Parathyroid adenoma (tissue), 2 donors: ENCODE results near the gene SPTY2D1.
"Not testable (repeated sequence)": the region's sequence is repeated elsewhere in the genome, so short reads cannot be mapped to it uniquely, and the experiment has no call there.

ENCODE experiments used
- H2AFZ ChIP-seq: fragments of 300-600 bp; sonication (generic); one replicate; pipeline ENCODE4 v1.7.0; 2017; ENCODE audit warnings: antibody characterized with exemption, mild to moderate bottlenecking
- H3K27ac ChIP-seq: fragments of 300-600 bp; sonication (generic); one replicate; pipeline ENCODE4 v1.7.0; 2017
- H3K27me3 ChIP-seq: fragments of 300-600 bp; sonication (generic); one replicate; pipeline ENCODE4 v1.7.0; 2017; ENCODE audit warnings: low read length; ENCODE audit not compliant: control insufficient read depth, insufficient read depth
- H3K36me3 ChIP-seq: fragments of 300-600 bp; sonication (generic); one replicate; pipeline ENCODE4 v1.7.0; 2017; ENCODE audit warnings: low read length; ENCODE audit not compliant: control insufficient read depth, insufficient read depth
- H3K4me1 ChIP-seq: fragments of 300-600 bp; sonication (generic); one replicate; pipeline ENCODE4 v1.7.0; 2017; ENCODE audit warnings: control low read depth
- H3K4me2 ChIP-seq: fragments of 300-600 bp; sonication (generic); one replicate; pipeline ENCODE4 v1.7.0; 2017; ENCODE audit warnings: low read length
- H3K4me3 ChIP-seq: fragments of 300-600 bp; sonication (generic); one replicate; pipeline ENCODE4 v1.7.0; 2017; ENCODE audit warnings: low read depth, low read length
- H3K79me2 ChIP-seq: fragments of 300-600 bp; sonication (generic); one replicate; pipeline ENCODE4 v1.7.0; 2017; ENCODE audit warnings: control low read depth
- H3K9ac ChIP-seq: fragments of 300-600 bp; sonication (generic); one replicate; pipeline ENCODE4 v1.7.0; 2017; ENCODE audit warnings: mild to moderate bottlenecking
- H3K9me3 ChIP-seq: fragments of 300-600 bp; sonication (generic); one replicate; pipeline ENCODE4 v1.7.0; 2017; ENCODE audit warnings: low read length; ENCODE audit not compliant: control insufficient read depth
- TF ChIP-seq, protein P1 (sequence below): fragments of 300-600 bp; sonication (generic); IDR thresholded peaks from one replicate; pipeline ENCODE4 v1.7.0; 2017; ENCODE audit warnings: antibody characterized with exemption, mild to moderate bottlenecking
- donor health status: primary hyperparathyroidism.

Gene SPTY2D1, protein sequence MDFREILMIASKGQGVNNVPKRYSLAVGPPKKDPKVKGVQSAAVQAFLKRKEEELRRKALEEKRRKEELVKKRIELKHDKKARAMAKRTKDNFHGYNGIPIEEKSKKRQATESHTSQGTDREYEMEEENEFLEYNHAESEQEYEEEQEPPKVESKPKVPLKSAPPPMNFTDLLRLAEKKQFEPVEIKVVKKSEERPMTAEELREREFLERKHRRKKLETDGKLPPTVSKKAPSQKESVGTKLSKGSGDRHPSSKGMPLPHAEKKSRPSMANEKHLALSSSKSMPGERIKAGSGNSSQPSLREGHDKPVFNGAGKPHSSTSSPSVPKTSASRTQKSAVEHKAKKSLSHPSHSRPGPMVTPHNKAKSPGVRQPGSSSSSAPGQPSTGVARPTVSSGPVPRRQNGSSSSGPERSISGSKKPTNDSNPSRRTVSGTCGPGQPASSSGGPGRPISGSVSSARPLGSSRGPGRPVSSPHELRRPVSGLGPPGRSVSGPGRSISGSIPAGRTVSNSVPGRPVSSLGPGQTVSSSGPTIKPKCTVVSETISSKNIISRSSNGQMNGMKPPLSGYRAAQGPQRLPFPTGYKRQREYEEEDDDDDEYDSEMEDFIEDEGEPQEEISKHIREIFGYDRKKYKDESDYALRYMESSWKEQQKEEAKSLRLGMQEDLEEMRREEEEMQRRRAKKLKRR

DNA sequence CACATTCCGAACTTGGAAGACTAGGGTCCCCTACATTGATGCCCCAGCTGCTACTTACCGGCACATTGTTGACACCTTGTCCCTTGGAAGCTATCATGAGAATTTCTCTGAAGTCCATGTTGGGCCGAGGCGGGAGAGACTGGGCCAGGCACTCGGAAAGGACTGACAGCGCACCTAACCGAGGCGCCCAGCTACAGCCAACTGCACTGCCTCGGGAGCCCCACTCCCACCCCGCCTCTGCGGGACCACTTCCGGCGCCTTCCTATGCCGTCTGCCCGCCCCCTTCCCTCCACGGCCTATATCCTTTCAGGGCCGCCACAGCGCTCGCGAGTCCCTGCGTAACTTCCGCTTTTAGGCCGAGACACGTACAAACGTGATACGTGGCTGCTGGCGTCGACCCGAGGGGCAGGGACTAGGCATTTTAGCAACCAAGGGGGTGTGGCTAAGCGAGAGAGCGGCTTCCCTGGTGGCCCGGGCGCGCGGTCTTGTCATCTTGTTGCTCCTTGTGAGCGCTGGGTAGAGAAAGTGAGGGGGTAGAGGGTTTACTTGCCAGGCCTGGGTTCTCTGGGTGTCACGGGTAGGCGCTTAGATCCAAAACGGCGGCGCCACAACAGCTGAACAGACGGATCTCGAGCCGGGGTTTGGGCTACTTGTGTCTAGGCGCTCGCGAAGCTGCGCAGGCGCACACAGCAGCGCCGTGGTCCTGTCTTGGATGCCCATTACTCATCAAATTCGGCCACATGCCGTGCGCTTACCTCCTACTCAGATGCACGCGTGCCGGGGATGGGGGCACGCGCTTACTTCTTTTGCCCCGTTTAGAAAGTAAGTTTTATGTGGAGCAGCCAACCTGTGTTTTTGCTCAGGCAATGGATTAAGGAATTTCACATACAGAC lies at the start of gene SPTY2D1:
Gene SPTY2D1, minus strand, starts transcription at position 203 of the 893 bp plus-strand sequence. Its CDS starts 85 bp downstream, at position 118.
- Histone ChIP-seq H3K9me3 (no peaks in the 10 kb centered on the region), H3K4me1 (no peaks in the 10 kb centered on the region), H2AFZ (peak within 1 kb of the TSS; percentile 85), H3K79me2 (peaks cover 14% of the 10 kb centered on the region), H3K4me2 (peak within 1 kb of the TSS; percentile 94), H3K27me3 (no peaks in the 10 kb centered on the region), H3K36me3 (no peaks in the 10 kb centered on the region), H3K27ac (peak within 1 kb of the TSS; percentile 90), H3K9ac (peak within 1 kb of the TSS; percentile 53), H3K4me3 (peak within 1 kb of the TSS; percentile 77)
- TF ChIP-seq, protein P1, sequence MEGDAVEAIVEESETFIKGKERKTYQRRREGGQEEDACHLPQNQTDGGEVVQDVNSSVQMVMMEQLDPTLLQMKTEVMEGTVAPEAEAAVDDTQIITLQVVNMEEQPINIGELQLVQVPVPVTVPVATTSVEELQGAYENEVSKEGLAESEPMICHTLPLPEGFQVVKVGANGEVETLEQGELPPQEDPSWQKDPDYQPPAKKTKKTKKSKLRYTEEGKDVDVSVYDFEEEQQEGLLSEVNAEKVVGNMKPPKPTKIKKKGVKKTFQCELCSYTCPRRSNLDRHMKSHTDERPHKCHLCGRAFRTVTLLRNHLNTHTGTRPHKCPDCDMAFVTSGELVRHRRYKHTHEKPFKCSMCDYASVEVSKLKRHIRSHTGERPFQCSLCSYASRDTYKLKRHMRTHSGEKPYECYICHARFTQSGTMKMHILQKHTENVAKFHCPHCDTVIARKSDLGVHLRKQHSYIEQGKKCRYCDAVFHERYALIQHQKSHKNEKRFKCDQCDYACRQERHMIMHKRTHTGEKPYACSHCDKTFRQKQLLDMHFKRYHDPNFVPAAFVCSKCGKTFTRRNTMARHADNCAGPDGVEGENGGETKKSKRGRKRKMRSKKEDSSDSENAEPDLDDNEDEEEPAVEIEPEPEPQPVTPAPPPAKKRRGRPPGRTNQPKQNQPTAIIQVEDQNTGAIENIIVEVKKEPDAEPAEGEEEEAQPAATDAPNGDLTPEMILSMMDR, result no peak

DNA sequence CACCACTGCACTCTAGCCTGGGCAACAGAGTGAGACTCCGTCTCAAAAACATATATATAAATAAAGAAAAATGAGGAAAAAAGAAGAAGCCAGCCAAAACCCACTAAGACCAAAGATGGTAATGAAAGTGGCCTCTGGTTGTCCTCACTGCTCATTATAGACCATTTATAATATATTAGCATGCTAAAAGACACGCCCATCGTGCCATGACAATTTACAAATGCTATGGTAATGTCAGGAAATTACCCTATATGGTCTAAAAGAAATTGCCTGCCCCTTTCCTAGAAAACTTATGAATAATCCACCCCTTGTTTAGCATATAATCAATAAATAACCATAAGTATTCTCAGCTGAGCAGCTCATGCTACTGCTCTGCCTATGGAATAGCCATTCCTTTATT lies 48.3 kb upstream of the SPTY2D1 start:
- Histone ChIP-seq H3K9ac (no peak overlapping the region), H3K36me3 (no peaks in the 10 kb centered on the region), H3K27me3 (no peaks in the 10 kb centered on the region), H3K4me2 (no peak overlapping the region), H2AFZ (no peak overlapping the region), H3K79me2 (no peaks in the 10 kb centered on the region), H3K27ac (no peak overlapping the region), H3K9me3 (no peaks in the 10 kb centered on the region), H3K4me3 (no peak overlapping the region), H3K4me1 (no peaks in the 10 kb centered on the region)
- TF ChIP-seq, protein P1, result no peak

DNA sequence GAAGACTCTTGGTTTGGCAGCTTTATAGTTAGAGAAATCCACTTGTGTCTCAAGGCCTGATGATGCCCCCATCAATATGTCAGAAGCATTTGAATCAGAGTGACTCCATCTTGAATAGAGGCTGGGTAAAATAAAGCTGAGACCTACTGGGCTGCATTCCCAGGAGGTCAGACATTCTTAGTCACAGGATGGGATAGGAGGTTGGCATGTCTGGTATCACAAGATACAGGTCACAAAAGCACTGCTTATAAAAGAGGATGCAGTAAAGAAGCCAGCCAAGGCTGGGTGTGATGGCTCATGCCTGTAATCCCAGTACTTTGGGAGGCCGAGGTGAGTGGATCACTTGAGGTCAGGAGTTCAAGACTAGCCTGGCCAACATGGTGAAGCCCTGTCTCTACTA lies 47.8 kb upstream of the SPTY2D1 start:
- not testable (repeated sequence) for H3K4me2 ChIP-seq, H2AFZ ChIP-seq, H3K27ac ChIP-seq, H3K4me1 ChIP-seq, H3K79me2 ChIP-seq, H3K9me3 ChIP-seq, H3K27me3 ChIP-seq, H3K4me3 ChIP-seq, H3K36me3 ChIP-seq, H3K9ac ChIP-seq

DNA sequence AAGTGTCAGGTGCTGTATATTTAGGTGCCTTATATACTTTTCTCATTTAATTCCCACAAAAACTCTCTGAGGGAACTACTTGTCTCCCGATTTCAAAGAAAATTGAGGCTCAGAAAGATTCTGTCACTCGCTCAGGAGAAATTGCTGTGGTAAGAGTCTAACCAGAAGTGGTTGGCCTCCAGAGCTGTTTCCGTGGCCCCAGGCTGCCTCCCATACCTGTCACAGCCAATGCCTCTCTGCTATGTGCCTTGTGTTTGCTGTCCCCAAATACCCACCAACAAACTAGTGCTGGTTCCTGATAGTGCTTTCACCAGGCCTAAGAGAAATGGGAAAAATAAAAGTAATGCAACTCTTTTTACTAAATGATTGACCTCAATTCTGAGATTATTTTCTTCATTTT lies 43.4 kb upstream of the SPTY2D1 start:
- no peak overlapping the region for H3K27ac ChIP-seq

More for the DNA sequence above, 43.4 kb upstream of the SPTY2D1 start:
- Histone ChIP-seq H3K4me3 (no peak overlapping the region), H2AFZ (no peak overlapping the region), H3K27me3 (no peaks in the 10 kb centered on the region), H3K4me2 (no peak overlapping the region), H3K36me3 (no peaks in the 10 kb centered on the region), H3K9ac (no peak overlapping the region), H3K4me1 (no peaks in the 10 kb centered on the region), H3K79me2 (no peaks in the 10 kb centered on the region), H3K9me3 (no peaks in the 10 kb centered on the region)
- TF ChIP-seq, protein P1, result no peak
